OCI-LY1 (cell line): Measurements from ENCODE around the gene HPDL.

Experiments used
- H2AFZ ChIP-seq: fragments of 200-600 bp; sonication (generic), shearing (Covaris generic); 2 replicates; pipeline ENCODE4 v1.6.0; 2014; ENCODE audit warnings: antibody characterized with exemption, mild to moderate bottlenecking, low read length
- H3F3A ChIP-seq: fragments of 200-600 bp; sonication (generic), shearing (Covaris generic); 2 replicates; pipeline ENCODE4 v1.6.0; 2014; ENCODE audit warnings: mild to moderate bottlenecking, antibody characterized with exemption, low read length, moderate library complexity; ENCODE audit not compliant: insufficient read depth
- H3K27ac ChIP-seq: fragments of 200-600 bp; sonication (generic); 2 replicates; pipeline ENCODE4 v1.5.1; 2014; ENCODE audit warnings: low read length, mixed run types, mild to moderate bottlenecking, low read depth; ENCODE audit not compliant: poor library complexity, severe bottlenecking
- H3K27me3 ChIP-seq: fragments of 200-600 bp; sonication (generic); 2 replicates; pipeline ENCODE4 v1.6.0; 2014; ENCODE audit warnings: antibody characterized with exemption, mild to moderate bottlenecking, low read length, moderate library complexity; ENCODE audit not compliant: insufficient read depth
- H3K36me3 ChIP-seq: fragments of 200-600 bp; sonication (generic); 2 replicates; pipeline ENCODE4 v1.6.1; 2014; ENCODE audit warnings: mild to moderate bottlenecking, antibody characterized with exemption, low read length, moderate library complexity, mixed read lengths; ENCODE audit not compliant: insufficient read depth
- H3K4me1 ChIP-seq: fragments of 200-600 bp; sonication (generic); 2 replicates; pipeline ENCODE4 v1.5.1; 2014; ENCODE audit warnings: mild to moderate bottlenecking, low read length, moderate library complexity; ENCODE audit not compliant: insufficient read depth, severe bottlenecking
- H3K4me2 ChIP-seq: fragments of 200-600 bp; sonication (generic), shearing (Covaris generic); 2 replicates; pipeline ENCODE4 v1.6.1; 2014; ENCODE audit warnings: low read length
- H3K4me3 ChIP-seq: fragments of 200-600 bp; sonication (generic); 2 replicates; pipeline ENCODE4 v1.5.1; 2014; ENCODE audit warnings: low read length, low read depth, mild to moderate bottlenecking, mixed read lengths; ENCODE audit not compliant: poor library complexity, severe bottlenecking
- H3K79me2 ChIP-seq: fragments of 200-600 bp; shearing (Covaris generic); 2 replicates; pipeline ENCODE4 v1.6.1; 2016; ENCODE audit warnings: mixed run types, low read length, mixed read lengths; ENCODE audit not compliant: insufficient read depth
- H3K9ac ChIP-seq: fragments of 200-600 bp; sonication (generic), shearing (Covaris generic); 2 replicates; pipeline ENCODE4 v1.6.1; 2014; ENCODE audit warnings: mild to moderate bottlenecking, low read length, mixed read lengths
- H3K9me2 ChIP-seq: fragments of 200-600 bp; sonication (generic), shearing (Covaris generic); 2 replicates; pipeline ENCODE4 v1.6.1; 2014; ENCODE audit warnings: low read depth, mild to moderate bottlenecking, low read length, mixed read lengths
- H3K9me3 ChIP-seq: fragments of 200-600 bp; shearing (Covaris generic); 2 replicates; pipeline ENCODE4 v1.6.1; 2014; ENCODE audit warnings: low read length, mixed read lengths
- H4K20me1 ChIP-seq: fragments of 200-600 bp; sonication (generic), shearing (Covaris generic); 2 replicates; pipeline ENCODE4 v1.6.0; 2016; ENCODE audit warnings: mild to moderate bottlenecking, low read length; ENCODE audit not compliant: insufficient read depth
- EZH2 ChIP-seq: fragments of 200-600 bp; sonication (generic), shearing (Covaris generic); IDR thresholded peaks from 2 replicates; pipeline ENCODE4 v1.8.0; 2017; ENCODE audit warnings: borderline replicate concordance, mixed run types, mild to moderate bottlenecking, antibody characterized with exemption, low read length, moderate library complexity, mixed read lengths
- TF ChIP-seq, protein P1 (sequence below): fragments of 200-600 bp; sonication (generic), shearing (Covaris generic); IDR thresholded peaks from 2 replicates; pipeline ENCODE4 v1.5.1; 2017; ENCODE audit warnings: mild to moderate bottlenecking, antibody characterized with exemption, low read length, moderate library complexity, mixed read lengths

Gene HPDL

DNA sequence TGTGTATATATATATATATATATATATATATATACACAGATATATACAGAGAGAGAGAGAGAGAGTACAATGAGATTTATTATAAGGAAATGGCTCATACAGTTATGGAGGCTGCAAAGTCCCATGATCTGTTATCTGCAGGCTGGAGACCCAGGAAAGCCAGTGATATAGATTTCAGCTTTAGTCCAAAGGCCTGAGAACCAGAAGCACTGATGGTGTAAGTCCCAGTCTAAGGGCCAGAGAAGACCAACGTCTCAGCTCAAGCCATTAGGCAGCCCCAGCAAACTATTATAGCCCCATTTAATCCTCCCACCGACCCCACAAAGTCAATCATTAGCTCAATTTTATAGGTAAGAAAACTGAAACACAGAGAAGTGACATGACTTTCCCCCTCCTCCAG, 35.0 kb upstream of the HPDL start:
- H3K36me3 ChIP-seq: no peaks in the 10 kb centered on the region
- H3K9me2 ChIP-seq: no peaks in the 10 kb centered on the region
- H3K4me3 ChIP-seq: no peak overlapping the region
- H3K27ac ChIP-seq: no peak overlapping the region
- no peaks in the 10 kb centered on the region for H3K4me1 ChIP-seq
- H3K79me2 ChIP-seq: no peaks in the 10 kb centered on the region
- no peak overlapping the region for H2AFZ ChIP-seq
- H4K20me1 ChIP-seq: no peaks in the 10 kb centered on the region
- no peaks in the 10 kb centered on the region for H3K9me3 ChIP-seq
- no peak for TF ChIP-seq EZH2
- TF ChIP-seq, protein P1, sequence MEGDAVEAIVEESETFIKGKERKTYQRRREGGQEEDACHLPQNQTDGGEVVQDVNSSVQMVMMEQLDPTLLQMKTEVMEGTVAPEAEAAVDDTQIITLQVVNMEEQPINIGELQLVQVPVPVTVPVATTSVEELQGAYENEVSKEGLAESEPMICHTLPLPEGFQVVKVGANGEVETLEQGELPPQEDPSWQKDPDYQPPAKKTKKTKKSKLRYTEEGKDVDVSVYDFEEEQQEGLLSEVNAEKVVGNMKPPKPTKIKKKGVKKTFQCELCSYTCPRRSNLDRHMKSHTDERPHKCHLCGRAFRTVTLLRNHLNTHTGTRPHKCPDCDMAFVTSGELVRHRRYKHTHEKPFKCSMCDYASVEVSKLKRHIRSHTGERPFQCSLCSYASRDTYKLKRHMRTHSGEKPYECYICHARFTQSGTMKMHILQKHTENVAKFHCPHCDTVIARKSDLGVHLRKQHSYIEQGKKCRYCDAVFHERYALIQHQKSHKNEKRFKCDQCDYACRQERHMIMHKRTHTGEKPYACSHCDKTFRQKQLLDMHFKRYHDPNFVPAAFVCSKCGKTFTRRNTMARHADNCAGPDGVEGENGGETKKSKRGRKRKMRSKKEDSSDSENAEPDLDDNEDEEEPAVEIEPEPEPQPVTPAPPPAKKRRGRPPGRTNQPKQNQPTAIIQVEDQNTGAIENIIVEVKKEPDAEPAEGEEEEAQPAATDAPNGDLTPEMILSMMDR: no peak
- H3F3A ChIP-seq: no peaks in the 10 kb centered on the region
- H3K9ac ChIP-seq: no peak overlapping the region
- no peak overlapping the region for H3K4me2 ChIP-seq
- H3K27me3 ChIP-seq: no peaks in the 10 kb centered on the region

DNA sequence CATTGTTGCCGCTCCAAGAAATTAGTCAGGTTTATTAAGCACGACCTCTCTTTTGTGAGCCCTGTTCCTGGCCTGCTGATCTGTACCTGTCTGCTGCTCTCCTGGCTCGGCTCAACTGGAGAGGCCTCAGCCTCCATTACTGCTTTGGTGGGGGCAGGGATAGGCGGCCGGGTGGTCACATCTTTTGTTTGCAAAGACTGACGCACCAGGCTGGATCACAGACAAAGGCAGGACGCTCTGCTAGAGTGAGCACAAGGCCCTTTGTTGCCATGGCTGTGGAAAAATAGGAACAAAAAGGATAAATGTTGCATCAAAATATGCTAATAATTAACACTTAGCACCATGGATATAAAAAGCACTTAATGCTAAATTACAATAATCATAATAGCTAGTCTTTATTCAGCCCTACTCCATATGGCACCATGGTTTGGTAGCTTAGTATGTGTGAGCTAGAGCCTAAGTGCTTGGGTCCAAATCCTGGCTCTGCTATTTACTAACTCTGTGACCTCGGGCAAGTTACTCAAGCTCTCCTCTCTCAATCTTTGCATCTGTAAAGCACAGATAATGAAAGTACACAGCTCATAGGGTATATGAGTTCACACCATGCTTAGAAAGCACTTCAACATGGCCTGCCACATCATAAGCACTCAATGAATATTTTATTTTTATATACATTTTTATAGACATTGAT, 28.9 kb upstream of the HPDL start:
- no peaks in the 10 kb centered on the region for H4K20me1 ChIP-seq
- H3K9me2 ChIP-seq: no peaks in the 10 kb centered on the region
- no peak for TF ChIP-seq EZH2
- TF ChIP-seq, protein P1: no peak
- H3K4me2 ChIP-seq: no peak overlapping the region
- no peak overlapping the region for H3K9ac ChIP-seq
- no peak overlapping the region for H2AFZ ChIP-seq
- H3K27ac ChIP-seq: no peak overlapping the region
- no peaks in the 10 kb centered on the region for H3K9me3 ChIP-seq
- no peaks in the 10 kb centered on the region for H3F3A ChIP-seq
- peaks cover 7% of the 10 kb centered on the region for H3K4me1 ChIP-seq
- H3K79me2 ChIP-seq: no peaks in the 10 kb centered on the region
- no peaks in the 10 kb centered on the region for H3K36me3 ChIP-seq
- no peaks in the 10 kb centered on the region for H3K27me3 ChIP-seq
- H3K4me3 ChIP-seq: no peak overlapping the region

DNA sequence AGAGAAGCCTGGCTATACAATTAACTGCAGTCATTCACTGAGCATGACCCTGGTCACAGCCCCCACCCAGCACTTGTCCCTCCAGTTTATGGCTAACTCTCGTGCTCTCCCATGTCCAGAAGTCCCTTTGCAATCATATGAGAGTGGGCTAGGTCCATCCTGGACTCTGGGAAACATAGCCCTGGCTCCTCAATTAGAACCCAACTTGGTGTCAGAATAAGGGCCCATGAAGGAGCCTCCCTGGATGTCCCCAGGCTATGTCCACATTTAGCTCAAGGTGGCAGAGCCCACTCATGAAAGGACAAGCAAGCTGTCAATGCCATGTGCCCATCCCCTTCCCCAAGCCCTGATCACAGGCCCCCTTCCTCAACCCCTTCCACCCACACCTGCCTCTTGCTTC, 27.4 kb upstream of the HPDL start:
- Histone ChIP-seq H3F3A (no peaks in the 10 kb centered on the region), H3K27ac (no peak overlapping the region), H3K9ac (no peak overlapping the region), H3K27me3 (no peaks in the 10 kb centered on the region), H3K9me3 (no peaks in the 10 kb centered on the region), H2AFZ (no peak overlapping the region), H3K79me2 (no peaks in the 10 kb centered on the region), H3K36me3 (no peaks in the 10 kb centered on the region), H3K4me3 (no peak overlapping the region), H3K4me2 (no peak overlapping the region), H3K4me1 (peaks cover 12% of the 10 kb centered on the region), H4K20me1 (no peaks in the 10 kb centered on the region), H3K9me2 (no peaks in the 10 kb centered on the region)
- no peak for TF ChIP-seq EZH2
- TF ChIP-seq, protein P1: no peak
